ENCODE results near the gene CCDC24.

CCDC24 gene

DNA sequence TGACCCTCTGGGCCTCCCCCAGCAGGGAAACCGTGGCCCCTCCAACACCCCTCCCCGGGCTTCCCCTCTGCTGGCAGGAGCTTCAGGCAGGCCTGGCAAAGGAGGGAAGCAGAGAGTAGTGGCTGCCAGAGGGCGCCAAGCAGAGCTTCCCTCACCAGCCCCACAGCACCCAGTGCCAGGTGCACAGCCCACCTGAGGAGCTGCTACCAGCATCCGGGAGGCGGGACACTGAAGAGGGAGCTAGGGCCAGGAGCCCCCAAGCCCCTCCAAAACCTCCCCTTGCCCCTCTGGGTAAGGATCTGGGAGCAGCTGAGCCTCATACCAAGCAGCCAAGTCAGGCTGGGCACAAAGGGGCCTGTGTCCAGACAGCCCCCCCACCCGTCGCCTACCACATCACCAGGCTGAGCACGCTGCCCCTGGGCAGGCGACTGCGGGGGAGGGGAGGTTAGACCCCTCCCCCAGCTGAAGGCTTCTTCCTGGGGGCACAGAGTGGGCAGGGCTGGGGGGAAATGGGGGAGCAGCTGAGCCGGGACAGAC is 19.6 kb downstream of the CCDC24 start:
- no peak overlapping the region for H3K4me3 ChIP-seq (ENCODE audit: low read length, poor library complexity, severe bottlenecking)
- H3K79me2 ChIP-seq (ENCODE audit: insufficient read depth, low read length): no peaks in the 10 kb centered on the region
- TF ChIP-seq, protein P1, sequence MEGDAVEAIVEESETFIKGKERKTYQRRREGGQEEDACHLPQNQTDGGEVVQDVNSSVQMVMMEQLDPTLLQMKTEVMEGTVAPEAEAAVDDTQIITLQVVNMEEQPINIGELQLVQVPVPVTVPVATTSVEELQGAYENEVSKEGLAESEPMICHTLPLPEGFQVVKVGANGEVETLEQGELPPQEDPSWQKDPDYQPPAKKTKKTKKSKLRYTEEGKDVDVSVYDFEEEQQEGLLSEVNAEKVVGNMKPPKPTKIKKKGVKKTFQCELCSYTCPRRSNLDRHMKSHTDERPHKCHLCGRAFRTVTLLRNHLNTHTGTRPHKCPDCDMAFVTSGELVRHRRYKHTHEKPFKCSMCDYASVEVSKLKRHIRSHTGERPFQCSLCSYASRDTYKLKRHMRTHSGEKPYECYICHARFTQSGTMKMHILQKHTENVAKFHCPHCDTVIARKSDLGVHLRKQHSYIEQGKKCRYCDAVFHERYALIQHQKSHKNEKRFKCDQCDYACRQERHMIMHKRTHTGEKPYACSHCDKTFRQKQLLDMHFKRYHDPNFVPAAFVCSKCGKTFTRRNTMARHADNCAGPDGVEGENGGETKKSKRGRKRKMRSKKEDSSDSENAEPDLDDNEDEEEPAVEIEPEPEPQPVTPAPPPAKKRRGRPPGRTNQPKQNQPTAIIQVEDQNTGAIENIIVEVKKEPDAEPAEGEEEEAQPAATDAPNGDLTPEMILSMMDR (conservative IDR thresholded peaks at IDR 0.05; ENCODE audit: low read length): no peak
- no peak for TF ChIP-seq EZH2phosphoT487 (IDR thresholded peaks at IDR 0.05; ENCODE audit: borderline replicate concordance)
- H3K9me3 ChIP-seq (ENCODE audit: insufficient read depth, low read depth, low read length): no peaks in the 10 kb centered on the region
- no peak overlapping the region for H3K9ac ChIP-seq (ENCODE audit: low read depth, low read length, poor library complexity, severe bottlenecking)
- H3K36me3 ChIP-seq (ENCODE audit: insufficient read depth, low read length): no peaks in the 10 kb centered on the region
- no peaks in the 10 kb centered on the region for H3K27me3 ChIP-seq (ENCODE audit: insufficient read depth, low read length, poor library complexity, severe bottlenecking)
- no peaks in the 10 kb centered on the region for H3F3A ChIP-seq (ENCODE audit: low read depth)
- H3K4me2 ChIP-seq (ENCODE audit: low read depth, low read length, poor library complexity, severe bottlenecking): no peak overlapping the region
- H3K9me2 ChIP-seq (replicated peaks; ENCODE audit: low read depth, low read length): no peaks in the 10 kb centered on the region
- no peaks in the 10 kb centered on the region for H4K20me1 ChIP-seq (ENCODE audit: insufficient read depth, low read length, poor library complexity, severe bottlenecking)
- H2AFZ ChIP-seq (ENCODE audit: low read length): no peak overlapping the region
- no peaks in the 10 kb centered on the region for H3K4me1 ChIP-seq (ENCODE audit: insufficient read depth, low read length, poor library complexity, severe bottlenecking)

DNA sequence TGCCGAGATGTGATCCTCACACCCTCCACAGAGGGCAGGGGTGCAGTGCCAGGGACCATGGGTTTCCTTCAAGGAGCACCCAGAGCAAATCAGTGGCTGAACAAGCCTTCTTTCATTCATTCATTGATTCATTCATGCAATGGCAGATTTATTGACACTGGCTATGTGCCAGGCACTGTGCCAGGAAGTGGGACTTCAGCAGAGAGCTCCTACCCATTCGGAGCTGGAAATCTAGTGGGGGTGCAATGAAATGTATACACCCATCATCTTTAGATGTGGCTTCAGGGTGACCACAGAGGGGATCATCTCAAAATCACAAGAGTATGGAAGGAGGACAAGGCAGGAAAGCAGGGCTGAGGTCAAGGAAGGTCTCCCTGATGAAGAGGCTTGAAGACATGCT is 21.0 kb downstream of the CCDC24 start:
- H3F3A ChIP-seq (ENCODE audit: low read depth): no peaks in the 10 kb centered on the region

DNA sequence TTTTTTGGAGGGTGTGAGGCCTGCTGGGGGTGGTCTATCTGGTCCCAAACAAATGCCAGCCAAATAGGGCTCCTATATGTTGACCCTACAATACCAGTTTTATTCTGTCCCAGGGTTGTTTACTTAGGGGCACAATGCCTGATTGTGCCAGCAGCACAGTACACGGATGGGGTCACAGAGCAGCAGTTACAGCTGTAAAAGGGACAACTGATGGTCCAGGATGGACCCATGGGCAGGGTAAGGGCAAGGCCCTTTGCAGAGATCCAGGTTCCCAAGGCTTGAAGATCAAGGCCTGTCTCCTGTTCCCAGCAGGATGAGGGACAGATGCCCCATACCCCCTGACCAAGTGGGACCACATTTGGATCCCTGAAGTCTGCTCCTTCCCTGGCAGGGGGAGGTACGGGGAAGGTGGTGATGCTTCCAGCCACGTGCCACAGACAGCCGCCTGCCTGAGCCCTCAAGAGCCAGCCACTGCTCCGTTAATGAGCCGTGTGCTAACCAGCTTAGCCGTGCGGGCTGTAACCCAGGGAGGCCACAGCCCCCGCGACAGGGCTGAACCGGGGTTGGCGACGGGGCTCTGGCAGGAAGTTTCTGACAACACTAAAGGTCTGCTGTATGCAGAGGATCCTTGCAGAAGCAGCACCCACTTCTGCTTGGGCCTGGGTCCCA is 21.7 kb downstream of the CCDC24 start:
- Histone ChIP-seq H3K36me3 (ENCODE audit: insufficient read depth, low read length) (no peaks in the 10 kb centered on the region), H2AFZ (ENCODE audit: low read length) (no peak overlapping the region), H3K9ac (ENCODE audit: low read depth, low read length, poor library complexity, severe bottlenecking) (no peak overlapping the region), H3K4me3 (ENCODE audit: low read length, poor library complexity, severe bottlenecking) (no peak overlapping the region), H3K4me2 (ENCODE audit: low read depth, low read length, poor library complexity, severe bottlenecking) (no peak overlapping the region), H3K79me2 (ENCODE audit: insufficient read depth, low read length) (no peaks in the 10 kb centered on the region), H3K9me3 (ENCODE audit: insufficient read depth, low read depth, low read length) (no peaks in the 10 kb centered on the region), H3K27me3 (ENCODE audit: insufficient read depth, low read length, poor library complexity, severe bottlenecking) (no peaks in the 10 kb centered on the region), H3F3A (ENCODE audit: low read depth) (no peaks in the 10 kb centered on the region), H3K9me2 (replicated peaks; ENCODE audit: low read depth, low read length) (no peaks in the 10 kb centered on the region), H4K20me1 (ENCODE audit: insufficient read depth, low read length, poor library complexity, severe bottlenecking) (no peaks in the 10 kb centered on the region), H3K4me1 (ENCODE audit: insufficient read depth, low read length, poor library complexity, severe bottlenecking) (no peaks in the 10 kb centered on the region)
- TF ChIP-seq, protein P1 (conservative IDR thresholded peaks at IDR 0.05; ENCODE audit: low read length): no peak
- TF ChIP-seq EZH2phosphoT487 (IDR thresholded peaks at IDR 0.05; ENCODE audit: borderline replicate concordance): no peak

More for the DNA sequence above, 21.0 kb downstream of the CCDC24 start:
- H3K27me3 ChIP-seq (ENCODE audit: insufficient read depth, low read length, poor library complexity, severe bottlenecking): no peaks in the 10 kb centered on the region
- no peak overlapping the region for H3K4me3 ChIP-seq (ENCODE audit: low read length, poor library complexity, severe bottlenecking)
- no peaks in the 10 kb centered on the region for H3K79me2 ChIP-seq (ENCODE audit: insufficient read depth, low read length)
- no peaks in the 10 kb centered on the region for H3K9me2 ChIP-seq (replicated peaks; ENCODE audit: low read depth, low read length)
- no peak overlapping the region for H2AFZ ChIP-seq (ENCODE audit: low read length)
- no peaks in the 10 kb centered on the region for H3K36me3 ChIP-seq (ENCODE audit: insufficient read depth, low read length)
- no peaks in the 10 kb centered on the region for H4K20me1 ChIP-seq (ENCODE audit: insufficient read depth, low read length, poor library complexity, severe bottlenecking)
- no peak overlapping the region for H3K9ac ChIP-seq (ENCODE audit: low read depth, low read length, poor library complexity, severe bottlenecking)
- H3K4me2 ChIP-seq (ENCODE audit: low read depth, low read length, poor library complexity, severe bottlenecking): no peak overlapping the region
- no peaks in the 10 kb centered on the region for H3K9me3 ChIP-seq (ENCODE audit: insufficient read depth, low read depth, low read length)
- TF ChIP-seq, protein P1 (conservative IDR thresholded peaks at IDR 0.05; ENCODE audit: low read length): no peak
- no peak for TF ChIP-seq EZH2phosphoT487 (IDR thresholded peaks at IDR 0.05; ENCODE audit: borderline replicate concordance)
- H3K4me1 ChIP-seq (ENCODE audit: insufficient read depth, low read length, poor library complexity, severe bottlenecking): no peaks in the 10 kb centered on the region

Data from Loucy (cell line).